Kidney epithelial cell (primary cell): ENCODE measurements around the gene RNMT. TPM values are rescaled to one million over a fixed set of nuclear protein-coding genes. Genes with fewer than 3 reads are reported as not detected.
A peak's percentile ranks its signal among the peaks of the same experiment; 100 is the strongest.
"Not testable (repeated sequence)": the region's sequence is repeated elsewhere in the genome, so short reads cannot be mapped to it uniquely, and the experiment has no call there.

ENCODE experiments used
- DNase-seq: peaks from one replicate; pipeline ENCODE4 v3.0.0-alpha.2; 2010; ENCODE audit warnings: low read depth
- H3K27me3 ChIP-seq: 2 replicates; pipeline ENCODE4 v1.6.0; 2011; ENCODE audit warnings: low read length; ENCODE audit not compliant: control insufficient read depth, insufficient read depth
- H3K36me3 ChIP-seq: 2 replicates; pipeline ENCODE4 v1.5.1; 2011; ENCODE audit warnings: low read length; ENCODE audit not compliant: control insufficient read depth, insufficient read depth
- H3K4me3 ChIP-seq: 2 replicates; pipeline ENCODE4 v1.5.1; 2011; ENCODE audit warnings: low read depth, mild to moderate bottlenecking, control low read depth, low read length
- CTCF ChIP-seq: IDR thresholded peaks from 2 replicates; pipeline ENCODE4 v1.5.1; 2011; ENCODE audit warnings: mild to moderate bottlenecking, moderate library complexity, low read length, control low read depth, inconsistent platforms; ENCODE audit not compliant: insufficient read depth, poor library complexity, severe bottlenecking
- total RNA-seq: library from RNA; depleted of rRNA; stranded (reverse); fragments of >200 nt; gene quantifications from 2 replicates; pipeline ENCODE4 v1.2.3, GENCODE V29; 2015

Gene RNMT
- 46.3 and 49.3 TPM in 2 replicates for total RNA-seq

DNA sequence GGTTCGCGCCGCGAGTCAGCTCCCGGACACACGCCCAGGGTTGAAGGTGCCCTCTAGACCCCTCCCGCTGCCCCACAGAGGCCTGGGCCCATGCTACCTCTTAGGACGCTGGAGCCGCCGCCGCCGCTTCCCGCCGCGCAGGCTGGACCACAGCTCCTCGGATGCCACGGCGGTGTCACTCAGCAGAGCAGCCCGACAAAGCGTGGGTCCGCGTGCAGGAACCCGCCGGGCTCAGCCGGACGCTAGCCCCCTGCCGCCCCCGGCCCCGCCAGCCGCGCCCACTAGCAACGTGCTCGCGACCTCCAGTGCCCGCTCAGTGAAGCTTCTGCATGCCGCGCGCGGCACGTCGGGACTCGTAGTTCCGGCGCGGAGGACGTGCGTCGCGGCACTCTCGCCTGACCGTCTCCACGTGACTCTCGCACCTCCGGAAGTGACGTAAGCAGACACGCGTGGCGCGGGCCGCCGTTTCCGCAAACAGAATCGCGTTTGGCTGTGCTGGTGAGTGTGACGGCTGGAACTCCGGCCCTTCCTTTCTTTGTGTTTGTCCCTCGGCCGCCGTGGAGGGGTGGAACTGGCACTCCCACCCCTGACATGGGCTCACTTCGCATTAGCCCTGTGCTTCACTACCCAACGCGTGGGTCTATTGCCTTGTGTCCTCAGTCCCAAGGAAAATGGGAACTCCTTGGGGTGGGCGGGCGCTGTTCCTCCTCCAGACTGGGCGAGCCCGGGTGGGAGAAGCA lies at the start of gene RNMT, which contains the start of gene FAM210A:
TSS of gene RNMT (plus strand) at position 442 of the 740 bp plus-strand sequence. CDS start 4,845 bp downstream, outside the sequence.
TSS of gene FAM210A (minus strand) at position 327 of the 740 bp plus-strand sequence. CDS start 44,481 bp downstream, outside the sequence.
- Histone ChIP-seq H3K4me3 (peak within 1 kb of the TSS; percentile 51), H3K27me3 (no peaks in the 10 kb centered on the region), H3K36me3 (no peaks in the 10 kb centered on the region)
- TF ChIP-seq CTCF: no peak
- DNase-seq: peak; percentile 78

GRCh38 chr18:13677350-13677749 lies 49.1 kb upstream of the RNMT start:
- H3K27me3 ChIP-seq, DNase-seq, H3K4me3 ChIP-seq, H3K36me3 ChIP-seq: not testable (repeated sequence)

DNA sequence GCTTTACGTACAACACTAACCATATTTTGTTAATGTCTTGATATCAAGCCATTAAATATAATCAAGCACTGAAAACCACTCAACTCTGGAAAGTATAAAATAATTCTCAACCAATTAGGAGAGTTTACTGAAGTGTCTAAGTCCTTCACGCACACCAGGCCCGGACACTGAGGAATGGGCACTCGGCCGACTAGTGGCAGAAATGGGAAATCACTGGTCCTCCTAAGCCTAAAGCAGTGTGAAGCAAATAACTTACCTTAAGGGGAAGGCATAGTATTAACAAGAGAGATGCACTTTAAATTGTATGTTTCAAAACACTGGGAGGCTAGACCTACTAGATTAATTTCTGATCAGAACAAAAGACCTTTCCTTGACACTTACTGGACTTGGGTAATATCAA lies 45.9 kb upstream of the RNMT start:
- Histone ChIP-seq H3K36me3 (no peaks in the 10 kb centered on the region), H3K27me3 (no peaks in the 10 kb centered on the region), H3K4me3 (no peak overlapping the region)
- no peak for DNase-seq
- TF ChIP-seq CTCF: peak; percentile 29

DNA sequence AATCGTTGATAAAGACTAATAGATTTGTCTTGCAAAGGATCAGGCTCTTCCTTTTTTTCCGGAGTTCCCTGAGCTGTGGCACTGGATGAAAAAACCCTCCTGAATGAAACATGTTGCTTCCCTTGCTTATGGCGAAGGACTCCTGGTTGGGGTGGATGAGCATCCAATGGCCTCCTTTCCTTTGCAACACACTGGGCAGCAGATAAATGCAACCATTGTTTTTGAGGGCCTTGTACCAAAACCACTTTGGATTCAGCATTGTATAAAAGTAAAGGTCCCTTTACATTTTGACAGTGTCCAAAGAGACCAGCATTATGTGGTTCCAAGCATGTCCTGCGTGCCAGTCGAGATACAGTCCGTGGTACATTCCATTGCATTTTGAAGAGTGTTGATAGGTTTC lies 44.8 kb upstream of the RNMT start:
- DNase-seq: no peak
- Histone ChIP-seq H3K36me3 (no peaks in the 10 kb centered on the region), H3K27me3 (no peaks in the 10 kb centered on the region), H3K4me3 (no peak overlapping the region)
- no peak for TF ChIP-seq CTCF

- no peak for DNase-seq
- H3K27me3 ChIP-seq: no peaks in the 10 kb centered on the region
- no peak for TF ChIP-seq CTCF
- H3K4me3 ChIP-seq: no peak overlapping the region
- H3K36me3 ChIP-seq: no peaks in the 10 kb centered on the region
Measured at GRCh38 chr18:13684546-13684945, 41.9 kb upstream of the RNMT start.

GRCh38 chr18:13688191-13689136 lies 38.0 kb upstream of the RNMT start:
- H3K4me3 ChIP-seq: no peak overlapping the region
- TF ChIP-seq CTCF: no peak
- no peak for DNase-seq
- H3K27me3 ChIP-seq: no peaks in the 10 kb centered on the region
- no peaks in the 10 kb centered on the region for H3K36me3 ChIP-seq

GRCh38 chr18:13690060-13690459 lies 36.4 kb upstream of the RNMT start:
- H3K36me3 ChIP-seq, DNase-seq, H3K4me3 ChIP-seq, H3K27me3 ChIP-seq: not testable (repeated sequence)

DNA sequence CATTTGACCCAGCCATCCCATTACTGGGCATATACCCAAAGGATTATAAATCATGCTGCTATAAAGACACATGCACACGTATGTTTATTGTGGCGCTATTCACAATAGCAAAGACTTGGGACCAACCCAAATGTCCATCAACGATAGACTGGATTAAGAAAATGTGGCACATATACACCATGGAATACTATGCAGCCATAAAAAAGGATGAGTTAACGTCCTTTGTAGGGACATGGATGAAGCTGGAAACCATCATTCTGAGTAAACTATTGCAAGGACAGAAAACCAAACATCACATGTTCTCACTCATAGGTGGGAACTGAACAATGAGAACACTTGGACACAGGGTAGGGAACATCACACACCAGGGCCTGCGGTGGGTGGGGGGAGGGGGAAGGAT lies 31.1 kb upstream of the RNMT start:
- H3K36me3 ChIP-seq: not testable (repeated sequence)

More for the DNA sequence above, 31.1 kb upstream of the RNMT start:
- DNase-seq, H3K27me3 ChIP-seq, H3K4me3 ChIP-seq: not testable (repeated sequence)
